Measurements from ENCODE around the gene SVEP1.
"Not testable (repeated sequence)": the region's sequence is repeated elsewhere in the genome, so short reads cannot be mapped to it uniquely, and the experiment has no call there.

SVEP1 gene

DNA sequence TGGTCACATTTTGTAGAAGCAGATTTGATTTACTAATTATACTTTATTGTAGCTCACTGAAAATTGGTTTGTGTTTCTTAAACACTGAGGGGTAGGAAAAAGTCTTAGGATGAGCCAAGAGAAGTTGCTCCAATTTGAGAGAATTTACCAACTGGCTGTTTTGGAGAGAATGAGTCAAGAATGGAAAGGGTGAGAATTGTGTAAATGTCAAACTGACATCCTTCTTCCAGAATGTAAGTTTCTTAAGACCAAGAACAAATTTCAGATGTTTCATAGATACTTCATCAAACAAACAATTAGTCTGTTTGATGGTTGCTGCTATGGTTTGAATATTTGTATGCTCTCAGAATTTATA, 135.7 kb downstream of the SVEP1 start:
- DNase-seq (ENCODE audit: low read depth) = no peak

- DNase-seq (ENCODE audit: low read depth) = no peak
Observed at GRCh38 chr9:110443146-110443865, 136.2 kb downstream of the SVEP1 start.

GRCh38 chr9:110440796-110441195, 138.7 kb downstream of the SVEP1 start:
- no peak for DNase-seq (ENCODE audit: low read depth)

GRCh38 chr9:110440172-110440571, 139.4 kb downstream of the SVEP1 start:
- DNase-seq (ENCODE audit: low read depth) = no peak

DNA sequence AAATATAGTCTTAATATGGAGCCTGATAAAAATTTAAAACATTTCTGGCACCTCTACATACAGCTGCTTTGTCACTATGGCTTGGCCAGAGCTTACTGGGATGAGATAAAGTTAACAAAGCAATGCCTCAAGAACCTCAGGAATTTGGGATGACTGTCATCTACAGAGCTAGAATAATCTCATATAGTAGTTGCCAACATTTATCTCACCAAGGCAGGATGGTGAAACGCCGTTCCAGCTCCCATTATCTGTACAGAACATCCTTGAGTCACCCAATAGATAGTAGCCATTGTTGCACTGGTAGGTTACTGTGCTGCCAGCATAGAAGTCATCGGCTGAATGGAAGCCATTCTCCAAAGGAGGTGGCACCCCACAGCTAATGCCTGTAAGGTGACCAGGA, 147.3 kb downstream of the SVEP1 start:
- DNase-seq (ENCODE audit: low read depth) = no peak

DNA sequence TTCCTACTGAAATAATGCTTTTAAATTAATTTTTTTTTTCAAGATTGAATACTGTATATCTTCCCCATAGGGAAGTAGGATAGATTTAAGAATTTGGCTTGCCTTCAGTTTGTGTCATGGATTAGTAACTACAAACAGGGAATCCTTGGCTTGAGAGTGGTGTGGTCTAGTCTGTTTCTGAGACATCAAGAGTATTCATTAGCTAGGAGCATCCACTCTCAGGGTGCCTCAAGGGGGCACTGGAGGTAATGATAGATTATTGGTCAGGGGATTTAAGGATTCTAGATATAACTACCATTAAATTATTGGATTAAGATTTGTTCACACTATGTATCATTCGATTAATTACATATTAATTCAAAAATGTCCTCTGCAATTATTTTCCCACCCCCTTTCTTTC, 150.1 kb downstream of the SVEP1 start:
- no peak for DNase-seq (ENCODE audit: low read depth)

DNA sequence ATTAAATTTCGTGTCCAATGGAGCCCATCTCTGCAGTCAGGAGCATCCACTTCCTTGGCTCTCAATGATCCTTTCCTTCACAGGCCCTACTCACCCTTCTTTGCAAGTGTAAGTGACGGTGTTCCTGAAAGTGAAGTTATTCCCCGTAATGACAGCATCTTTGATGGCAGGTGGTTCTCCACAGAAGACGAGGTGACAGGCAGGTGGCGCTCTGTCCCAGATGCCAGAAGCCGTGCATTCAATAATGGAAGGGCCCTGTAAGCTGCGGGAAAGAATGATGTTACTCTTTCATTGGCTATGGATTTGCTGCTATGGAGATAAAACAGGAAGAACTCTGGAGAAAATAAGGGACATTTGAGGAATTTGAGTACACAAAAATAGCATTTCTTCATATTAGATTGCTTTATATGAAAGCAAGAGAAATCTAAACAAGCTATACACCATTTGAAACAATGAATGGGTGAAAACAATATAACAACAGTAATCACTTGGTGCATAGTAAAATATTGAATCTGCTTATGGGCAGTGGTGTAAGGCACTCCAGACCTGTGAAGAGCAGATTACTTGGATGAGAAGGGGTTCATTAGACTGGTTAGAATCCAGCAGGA, 151.9 kb downstream of the SVEP1 start:
- no peak for DNase-seq (ENCODE audit: low read depth)

DNA sequence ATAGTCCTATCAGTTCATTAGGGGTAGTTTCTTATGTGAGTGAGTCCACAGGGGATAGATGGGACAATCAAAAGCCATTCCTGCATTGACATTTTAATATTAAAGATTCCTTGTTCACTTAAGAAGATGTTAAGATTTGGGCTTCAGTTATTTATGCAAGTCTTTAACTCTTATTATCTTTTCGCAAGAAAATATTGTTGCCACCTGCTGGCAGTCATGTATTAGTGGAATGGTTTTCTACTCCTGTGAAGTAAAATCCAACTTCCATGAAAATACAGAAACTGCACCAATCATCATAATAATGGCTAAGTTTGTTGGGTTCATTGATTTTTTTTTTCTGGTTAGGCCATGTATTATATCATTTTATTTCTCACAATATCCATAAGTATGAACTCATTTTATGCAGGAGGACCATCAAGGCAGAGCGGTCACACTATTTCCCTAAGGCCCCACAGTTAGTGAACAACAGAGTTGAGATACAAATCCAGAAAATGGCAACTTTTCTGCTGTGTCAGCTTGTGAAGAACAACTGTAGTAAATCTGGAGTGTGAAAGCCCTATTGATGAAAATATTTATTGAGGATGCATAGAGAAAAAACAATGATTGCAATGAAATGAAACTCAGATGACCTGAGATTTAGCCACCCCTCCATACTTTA, 153.4 kb downstream of the SVEP1 start:
- no peak for DNase-seq (ENCODE audit: low read depth)

GRCh38 chr9:110414471-110414870, 165.1 kb downstream of the SVEP1 start:
- DNase-seq (ENCODE audit: low read depth) = no peak

GRCh38 chr9:110410961-110411360, 168.6 kb downstream of the SVEP1 start:
- no peak for DNase-seq (ENCODE audit: low read depth)

DNA sequence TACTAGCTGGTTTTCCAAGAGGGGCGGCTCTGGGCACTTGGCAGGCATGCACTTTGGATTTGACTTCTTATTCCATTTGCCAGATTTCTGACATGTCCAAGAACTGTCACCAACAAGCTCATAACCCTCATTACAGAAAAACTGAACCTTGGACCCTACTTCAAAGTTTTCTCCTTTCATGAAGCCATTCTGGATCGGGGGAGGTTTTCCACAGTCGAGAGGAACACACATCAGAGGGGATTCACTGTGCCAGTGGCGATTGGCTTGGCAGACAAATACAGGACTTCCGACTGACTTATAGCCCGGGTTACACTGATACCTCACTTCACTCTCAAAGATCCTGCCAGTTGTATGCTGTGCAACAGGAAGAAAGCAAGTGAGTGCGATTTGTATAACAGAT, 170.9 kb downstream of the SVEP1 start:
- DNase-seq (ENCODE audit: low read depth) = no peak

DNA sequence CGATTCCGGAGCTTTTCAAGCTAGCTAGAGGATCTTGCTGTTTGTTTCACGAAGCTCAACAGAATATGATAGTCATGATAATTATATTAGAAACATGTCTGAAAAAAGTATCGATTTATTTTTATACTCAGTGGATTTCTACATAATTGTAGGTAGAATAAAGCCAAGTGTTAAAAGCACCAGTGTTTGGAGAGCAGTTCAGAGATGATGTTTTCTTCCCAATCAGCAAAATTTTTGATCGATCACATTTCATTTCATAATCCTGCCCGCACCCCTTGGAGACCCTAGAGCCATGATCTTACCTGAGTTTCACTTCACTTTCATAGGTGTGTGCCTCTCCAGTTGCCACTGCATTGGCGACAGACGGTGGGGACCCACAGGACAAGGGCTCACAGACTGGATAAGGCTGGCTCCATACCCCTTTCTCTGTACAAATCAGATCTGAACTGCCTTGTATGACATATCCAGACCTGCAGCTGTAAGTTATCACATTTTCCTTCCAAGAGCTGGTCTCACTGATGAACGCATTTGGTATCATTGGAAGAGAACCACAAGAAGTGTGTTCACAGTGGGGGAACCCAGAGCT, 173.6 kb downstream of the SVEP1 start:
- no peak for DNase-seq (ENCODE audit: low read depth)

- no peak for DNase-seq (ENCODE audit: low read depth)
Observed at GRCh38 chr9:110404473-110404872, 175.1 kb downstream of the SVEP1 start.

- no peak for DNase-seq (ENCODE audit: low read depth)
Observed at GRCh38 chr9:110399983-110400382, 179.6 kb downstream of the SVEP1 start.

- not testable (repeated sequence) for DNase-seq (ENCODE audit: low read depth)
Observed at GRCh38 chr9:110398992-110399391, 180.5 kb downstream of the SVEP1 start.

GRCh38 chr9:110391826-110392485, 187.6 kb downstream of the SVEP1 start:
- DNase-seq (ENCODE audit: low read depth) = no peak

DNA sequence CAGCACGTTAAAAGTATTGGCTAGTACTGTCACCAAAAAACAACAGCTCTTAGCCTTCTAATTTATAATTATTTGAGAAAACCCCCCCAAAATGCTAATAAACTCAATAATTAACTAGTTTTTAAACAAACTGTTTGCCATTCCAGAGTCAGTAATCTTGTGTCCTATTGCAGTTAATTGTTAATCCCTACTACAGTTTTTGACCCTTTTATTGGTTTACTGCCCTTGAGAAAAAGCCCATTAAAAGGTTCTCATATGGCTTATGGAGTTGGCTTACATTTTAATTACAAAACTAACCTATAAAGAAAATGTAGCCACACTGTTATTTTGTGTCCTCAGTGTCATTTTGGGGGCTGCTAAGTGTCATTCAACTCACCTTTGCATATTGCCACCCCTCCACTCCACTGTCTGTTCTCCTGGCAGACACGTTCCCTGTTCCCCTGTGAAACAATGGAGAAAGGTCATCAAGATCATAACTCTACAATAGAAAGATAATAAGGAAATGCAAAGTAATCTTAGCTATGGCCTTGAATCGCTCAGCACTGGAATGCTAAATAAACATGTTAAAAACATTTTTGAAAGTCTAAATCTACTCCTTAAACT, 190.3 kb downstream of the SVEP1 start:
- no peak for DNase-seq (ENCODE audit: low read depth)

DNA sequence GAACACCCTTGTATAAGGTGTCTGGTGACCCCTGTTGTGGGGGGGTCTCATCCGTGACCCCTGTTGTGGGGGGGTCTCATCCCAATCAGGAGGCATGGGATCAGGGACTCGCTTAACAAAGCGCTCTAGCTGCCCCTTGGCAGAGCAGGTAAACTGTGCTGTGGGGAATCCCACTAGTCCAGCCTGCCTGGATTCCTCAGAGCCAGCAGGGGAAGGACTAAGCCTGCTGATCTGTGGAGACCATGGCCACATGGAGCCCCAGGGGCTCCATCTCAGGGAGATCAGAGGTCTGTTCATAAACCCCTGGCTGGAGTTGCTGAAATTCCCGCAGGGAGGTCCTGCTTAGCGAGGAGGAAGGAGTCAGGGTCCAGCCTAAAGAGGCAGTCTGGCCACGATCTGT, 196.1 kb downstream of the SVEP1 start:
- no peak for DNase-seq (ENCODE audit: low read depth)

DNA sequence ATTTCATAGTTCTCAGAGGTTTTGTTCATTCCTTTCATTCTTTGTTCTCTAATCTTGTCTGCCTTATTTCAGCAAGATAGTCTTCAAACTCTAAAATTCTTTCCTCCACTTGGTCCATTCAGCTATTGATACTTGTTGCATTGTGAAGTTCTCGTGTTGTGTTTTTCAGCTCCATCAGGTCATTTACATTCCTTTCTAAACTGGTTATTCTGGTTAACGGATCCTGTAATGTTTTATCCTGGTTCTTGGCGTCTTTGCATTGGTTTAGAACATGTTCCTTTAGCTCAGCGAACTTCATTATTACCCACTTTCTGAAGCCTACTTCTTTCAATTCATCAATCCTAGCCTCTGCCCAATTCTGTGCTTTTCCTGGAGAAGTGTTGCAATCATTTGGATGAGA, 196.8 kb downstream of the SVEP1 start:
- DNase-seq (ENCODE audit: low read depth) = no peak

DNA sequence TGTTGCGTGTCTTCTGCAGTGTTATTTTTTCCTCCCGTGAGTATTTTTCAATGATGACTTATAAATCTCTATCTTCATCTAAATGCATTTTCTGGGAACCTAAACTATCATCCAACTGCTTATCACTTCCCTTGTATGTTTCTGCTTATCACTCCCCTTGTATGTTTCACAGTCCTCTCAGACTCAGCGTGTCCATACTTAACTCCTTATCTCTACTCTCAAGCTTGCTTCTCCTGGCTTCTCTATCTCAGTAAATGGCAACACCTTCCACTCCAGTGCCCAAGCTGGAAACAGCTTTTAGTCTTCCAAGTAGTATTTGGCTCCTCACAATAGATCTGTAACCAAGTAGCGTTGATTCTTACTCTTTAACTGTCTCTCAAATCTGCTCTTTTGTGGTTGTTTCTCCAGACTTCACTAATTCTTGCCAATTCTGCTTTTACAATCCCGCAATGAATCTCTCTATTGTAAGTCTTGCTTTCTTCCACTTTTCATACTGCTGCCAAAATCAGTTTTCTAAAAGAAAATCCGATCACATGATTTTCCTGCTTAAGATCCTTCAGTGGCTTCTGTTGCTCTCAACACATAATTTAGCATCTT, 208.0 kb downstream of the SVEP1 start:
- no peak for DNase-seq (ENCODE audit: low read depth)

DNA sequence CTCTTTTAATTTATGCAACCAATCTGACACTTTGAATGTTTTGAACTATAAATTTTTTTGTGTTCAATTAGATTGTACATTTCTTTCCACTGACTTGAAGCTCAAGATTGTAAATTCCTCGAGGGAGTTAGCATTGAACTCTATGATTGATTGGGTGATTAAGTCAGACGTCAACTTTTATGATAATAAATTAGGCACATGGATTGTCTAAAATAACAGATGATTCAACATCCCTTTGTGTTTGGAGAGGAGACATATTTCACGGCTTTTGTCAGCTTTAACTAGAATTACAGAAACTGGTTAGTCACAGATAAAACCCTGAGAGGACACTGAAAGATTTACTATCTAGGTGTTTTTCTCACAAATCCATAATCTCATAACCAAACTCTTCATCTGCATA, 209.2 kb downstream of the SVEP1 start:
- DNase-seq (ENCODE audit: low read depth) = no peak

GRCh38 chr9:110364451-110364850, 215.1 kb downstream of the SVEP1 start:
- DNase-seq (ENCODE audit: low read depth) = no peak
